CD4-positive, alpha-beta T cell treated with Interleukin-2 at 100 ng/mL for 4 hours (primary cell): ENCODE results near the gene RBM12.
"Not testable (repeated sequence)": the region's sequence is repeated elsewhere in the genome, so short reads cannot be mapped to it uniquely, and the experiment has no call there.

ENCODE experiments used
- DNase-seq: peaks from one replicate; pipeline ENCODE4 v3.0.0-alpha.2; 2020; ENCODE audit warnings: low spot score

Gene RBM12

GRCh38 chr20:35699127-35699956 lies 34.6 kb upstream of the RBM12 start, which contains the start of the genes NFS1 and ROMO1:
Gene NFS1, minus strand, starts transcription at chr20:35699352. Its CDS starts 64 bp downstream, at chr20:35699288.
Gene ROMO1, plus strand, starts transcription at chr20:35699405. Its CDS starts 228 bp downstream, at chr20:35699633.
- DNase-seq: peak; percentile 86

DNA sequence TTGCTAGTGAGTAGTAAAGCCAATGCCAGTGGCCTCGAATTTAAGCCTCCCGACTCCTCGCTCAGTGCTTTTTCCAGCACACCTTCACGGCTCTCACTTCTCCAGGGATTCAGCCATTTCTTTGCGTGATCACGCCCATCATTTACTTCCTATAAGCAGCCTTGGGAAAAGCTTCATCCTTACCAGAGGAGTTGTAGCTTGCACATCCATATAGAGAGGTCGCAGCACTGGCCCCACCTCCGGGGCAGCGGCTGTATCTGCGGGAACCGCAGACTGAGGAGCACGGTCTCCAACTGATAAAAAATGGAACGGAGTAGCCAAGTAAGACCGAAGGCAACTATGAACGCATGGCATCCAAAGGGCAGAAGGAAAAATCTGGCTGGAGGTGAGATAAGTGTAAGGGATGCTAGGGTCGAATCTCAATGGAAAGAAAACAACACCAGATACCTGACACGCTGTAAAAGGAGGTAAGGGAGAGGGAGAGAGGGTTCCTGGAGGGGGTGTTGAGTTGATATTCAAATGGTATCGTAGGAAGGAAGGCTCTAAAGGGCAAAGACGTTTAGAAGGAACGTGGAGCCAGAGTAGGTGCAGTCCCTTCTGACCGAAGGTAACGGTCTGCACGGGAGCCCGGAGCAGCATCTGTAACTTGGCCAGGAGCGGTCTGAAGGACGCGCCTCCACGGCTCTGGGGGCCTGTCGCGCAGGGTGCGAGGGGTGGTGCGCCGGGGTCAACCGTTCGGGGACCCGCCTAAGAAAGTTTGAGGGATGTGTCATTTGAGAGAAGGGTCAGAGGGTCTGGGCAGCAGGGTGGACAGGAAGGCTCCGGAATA lies 33.8 kb upstream of the RBM12 start:
- no peak for DNase-seq

DNA sequence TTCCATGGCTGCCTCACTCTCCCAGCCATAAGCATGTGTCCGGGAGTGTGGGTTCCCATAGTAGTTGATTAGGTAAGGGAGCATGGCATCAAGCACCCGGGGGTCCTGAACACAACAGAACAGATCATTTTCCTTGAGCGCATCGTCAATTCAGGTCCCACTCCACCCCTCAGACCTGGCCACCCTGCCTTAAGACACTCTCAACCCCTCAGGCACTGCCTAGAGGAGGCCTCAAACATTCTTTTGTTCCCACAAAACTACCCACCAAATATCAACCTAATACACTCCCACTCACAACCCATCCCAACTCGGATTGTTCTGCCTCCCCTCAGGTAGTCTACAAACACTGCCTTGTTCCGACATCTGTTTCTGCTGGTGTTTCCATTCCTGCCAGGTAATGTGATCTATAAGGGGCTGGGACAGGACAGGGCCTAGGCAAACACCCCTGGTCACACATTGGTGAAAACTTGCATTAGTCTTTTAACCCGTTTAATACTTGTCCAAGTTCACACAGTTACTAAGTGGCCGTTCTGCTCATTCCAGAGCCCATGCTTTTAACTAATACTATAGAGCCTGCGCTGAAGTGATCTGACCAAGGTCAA lies 33.1 kb upstream of the RBM12 start:
- DNase-seq: no peak

GRCh38 chr20:35695978-35696377 lies 31.3 kb upstream of the RBM12 start:
- no peak for DNase-seq

GRCh38 chr20:35695245-35695749 lies 30.6 kb upstream of the RBM12 start:
- DNase-seq: no peak

DNA sequence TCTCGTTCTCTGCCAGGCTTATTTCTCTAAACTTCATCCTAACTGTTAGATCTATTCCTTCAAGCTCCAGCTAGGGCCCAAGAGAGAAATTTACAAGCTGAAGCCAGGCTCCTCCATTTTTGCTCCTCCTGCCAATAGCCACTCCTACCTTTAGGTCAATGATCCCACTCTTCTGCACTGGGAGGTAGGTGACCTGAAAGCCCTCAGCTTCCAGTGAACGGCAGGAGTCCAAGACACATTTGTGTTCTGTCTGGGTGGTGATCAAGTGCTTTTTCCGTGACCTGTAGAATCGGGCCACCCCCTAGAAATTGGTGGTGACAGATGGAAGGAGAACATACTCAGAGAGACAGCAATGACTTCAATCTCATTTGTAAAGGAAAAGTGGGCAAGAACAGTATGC lies 25.6 kb upstream of the RBM12 start:
- DNase-seq: no peak

GRCh38 chr20:35686872-35687271 lies 22.2 kb upstream of the RBM12 start:
- DNase-seq: not testable (repeated sequence)

GRCh38 chr20:35685368-35685767 lies 20.7 kb upstream of the RBM12 start:
- DNase-seq: not testable (repeated sequence)

DNA sequence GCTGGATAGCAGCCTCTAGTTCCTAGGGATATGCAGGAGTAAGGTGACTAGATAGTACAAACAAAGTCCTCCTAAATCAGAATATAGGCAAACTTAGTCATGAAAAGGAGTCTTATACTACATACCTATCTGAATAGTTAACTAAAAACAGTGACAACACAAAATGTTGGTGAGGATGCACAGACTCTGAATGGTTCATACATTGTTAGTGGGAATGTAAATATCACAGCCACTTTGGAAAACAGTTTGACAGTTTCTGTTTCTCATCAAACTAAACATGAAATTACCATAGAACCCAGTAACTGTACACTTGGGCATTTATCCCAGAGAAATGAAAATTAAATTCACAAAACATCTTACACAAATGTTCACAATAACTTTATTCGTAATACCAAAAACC lies 17.3 kb upstream of the RBM12 start:
- no peak for DNase-seq

DNA sequence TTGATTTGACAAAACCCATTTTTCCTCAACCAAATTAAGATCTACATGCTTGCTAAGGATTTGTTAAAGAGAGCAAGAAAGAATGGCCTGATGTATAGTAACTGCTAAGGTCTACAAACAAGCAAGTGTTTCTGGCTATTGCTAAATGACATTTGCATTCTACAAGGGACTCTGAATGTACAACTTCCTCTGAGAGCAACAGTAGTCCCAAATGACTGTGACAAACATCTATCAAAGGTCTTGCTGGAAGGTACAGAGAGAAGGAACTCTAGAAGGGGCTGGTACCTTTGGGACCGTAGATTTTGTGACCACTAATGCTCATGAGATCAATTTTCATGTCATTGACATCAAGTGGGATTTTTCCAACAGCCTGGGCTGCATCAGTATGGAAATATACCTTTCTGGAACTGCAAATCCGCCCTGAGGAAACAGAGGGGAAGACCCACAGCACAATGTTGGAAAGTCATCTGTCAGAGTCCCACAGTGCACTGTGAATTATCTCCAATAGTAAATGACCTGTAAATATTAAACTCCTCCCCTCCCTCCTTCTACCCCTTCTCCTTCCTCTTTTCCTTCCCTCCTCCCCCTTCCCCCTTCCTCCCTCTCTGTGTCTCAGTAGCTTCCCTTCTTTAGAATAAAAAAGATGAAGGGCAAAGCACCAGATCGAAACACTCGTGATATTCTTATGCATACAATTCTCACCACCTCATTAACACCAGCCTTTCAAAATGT lies 15.9 kb upstream of the RBM12 start:
- no peak for DNase-seq

GRCh38 chr20:35674921-35675320 lies 10.2 kb upstream of the RBM12 start:
- DNase-seq: no peak

DNA sequence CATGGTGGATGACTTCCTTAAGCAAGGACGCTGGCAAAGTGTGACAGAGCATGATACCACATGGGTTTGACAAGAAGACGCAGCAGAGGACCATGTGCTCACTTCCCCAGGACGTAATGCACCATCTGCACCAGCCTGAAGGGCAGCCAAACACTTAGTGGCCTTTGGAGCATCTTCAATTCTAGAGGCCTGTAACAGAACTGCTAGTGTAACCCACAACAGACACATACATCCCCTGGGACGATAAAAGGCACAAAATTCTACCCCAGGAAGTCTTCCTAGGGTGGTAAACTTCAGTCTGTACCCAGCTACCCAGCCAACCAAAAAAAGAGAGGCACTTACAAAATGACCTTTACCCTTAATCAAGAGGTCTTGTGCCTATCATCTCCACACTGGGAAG lies 9.2 kb upstream of the RBM12 start:
- no peak for DNase-seq

GRCh38 chr20:35669681-35670080 lies 5.0 kb upstream of the RBM12 start:
- DNase-seq: no peak

DNA sequence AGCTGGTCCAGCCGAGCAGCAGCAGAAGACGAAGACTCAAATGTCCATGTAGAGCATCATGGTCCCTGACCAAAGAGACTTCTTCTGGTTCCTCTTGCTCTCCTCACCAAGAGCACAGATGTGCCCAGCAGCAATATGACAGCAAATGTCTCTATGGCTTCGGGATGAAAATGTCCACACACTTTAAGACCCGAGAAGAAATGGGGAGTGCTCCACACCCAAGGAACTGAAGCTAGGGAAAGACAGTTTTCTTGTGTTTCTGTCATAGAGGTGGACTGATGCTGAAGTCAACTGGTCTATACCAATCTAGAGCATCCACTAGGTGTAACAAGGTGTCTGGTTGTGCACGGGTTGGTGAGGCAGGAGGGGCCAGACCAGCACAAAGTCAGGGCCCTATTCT lies 4.5 kb upstream of the RBM12 start:
- no peak for DNase-seq

GRCh38 chr20:35665949-35666288 lies 1.2 kb upstream of the RBM12 start:
- no peak for DNase-seq

DNA sequence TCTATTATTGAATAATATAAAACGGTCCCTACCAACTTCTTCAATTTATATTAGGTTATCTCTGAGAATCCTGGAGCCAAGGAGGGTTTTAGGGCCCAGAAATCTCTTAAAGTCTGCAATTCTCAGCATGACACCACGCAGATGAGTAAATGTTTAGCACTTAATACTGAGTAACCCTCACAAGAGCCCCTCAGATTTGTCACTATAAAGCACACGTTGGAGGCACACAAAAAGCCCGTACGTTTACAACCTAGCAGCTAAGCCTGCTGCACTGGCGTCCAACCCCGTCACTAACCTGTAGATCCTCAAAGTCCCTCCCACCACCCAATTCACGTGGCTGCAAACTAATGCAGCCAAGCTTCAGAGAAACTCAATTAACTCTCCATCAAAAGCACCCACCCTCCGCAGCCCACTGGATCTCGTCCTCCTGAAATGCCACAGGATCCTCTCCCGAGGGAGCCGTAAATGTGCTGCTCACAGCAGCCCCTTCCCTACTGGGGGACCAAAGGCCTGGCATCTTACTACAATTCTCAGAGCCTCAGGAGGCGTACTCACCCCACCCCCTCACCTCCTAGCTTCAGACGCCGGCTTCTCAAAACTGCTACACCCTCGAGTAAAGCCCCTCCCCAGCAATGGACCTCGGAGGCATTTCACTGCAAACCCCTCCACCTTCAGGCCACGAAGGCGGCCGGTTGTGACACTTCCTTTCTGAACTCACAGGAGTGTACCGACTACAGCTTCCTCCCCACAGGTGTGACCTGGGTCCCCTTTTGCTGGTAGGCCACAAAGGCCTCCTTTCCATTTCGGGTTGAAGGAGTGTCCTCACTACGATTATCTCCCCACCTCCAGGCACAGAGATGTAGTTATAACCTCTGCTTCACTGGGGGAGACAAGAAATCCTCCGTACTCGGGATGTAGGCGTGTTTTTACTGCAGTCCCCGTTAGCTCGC lies 909 bp downstream of the RBM12 start:
- peak; percentile 62 for DNase-seq

DNA sequence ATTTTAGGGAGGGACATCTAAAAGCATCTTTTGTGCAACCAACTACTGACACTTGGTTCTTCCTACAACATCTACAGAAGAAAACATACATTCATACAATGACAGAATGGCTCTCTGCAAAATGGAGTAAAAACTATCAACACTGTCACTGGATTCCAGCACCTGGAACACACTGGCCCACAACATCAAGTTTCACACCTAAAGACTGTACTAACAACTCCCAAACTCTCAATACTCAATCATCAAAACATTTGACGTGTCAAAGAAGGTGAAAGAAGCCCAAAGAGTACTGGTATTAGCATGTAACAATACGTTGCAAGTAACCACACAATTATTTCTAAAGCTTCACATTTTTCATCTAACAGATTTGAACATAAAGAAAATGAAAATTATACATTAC lies 2.1 kb downstream of the RBM12 start:
- DNase-seq: no peak

GRCh38 chr20:35661908-35662307 lies 2.8 kb downstream of the RBM12 start:
- DNase-seq: no peak

- peak; percentile 46 for DNase-seq
Measured at GRCh38 chr20:35661053-35661452, 3.6 kb downstream of the RBM12 start.

DNA sequence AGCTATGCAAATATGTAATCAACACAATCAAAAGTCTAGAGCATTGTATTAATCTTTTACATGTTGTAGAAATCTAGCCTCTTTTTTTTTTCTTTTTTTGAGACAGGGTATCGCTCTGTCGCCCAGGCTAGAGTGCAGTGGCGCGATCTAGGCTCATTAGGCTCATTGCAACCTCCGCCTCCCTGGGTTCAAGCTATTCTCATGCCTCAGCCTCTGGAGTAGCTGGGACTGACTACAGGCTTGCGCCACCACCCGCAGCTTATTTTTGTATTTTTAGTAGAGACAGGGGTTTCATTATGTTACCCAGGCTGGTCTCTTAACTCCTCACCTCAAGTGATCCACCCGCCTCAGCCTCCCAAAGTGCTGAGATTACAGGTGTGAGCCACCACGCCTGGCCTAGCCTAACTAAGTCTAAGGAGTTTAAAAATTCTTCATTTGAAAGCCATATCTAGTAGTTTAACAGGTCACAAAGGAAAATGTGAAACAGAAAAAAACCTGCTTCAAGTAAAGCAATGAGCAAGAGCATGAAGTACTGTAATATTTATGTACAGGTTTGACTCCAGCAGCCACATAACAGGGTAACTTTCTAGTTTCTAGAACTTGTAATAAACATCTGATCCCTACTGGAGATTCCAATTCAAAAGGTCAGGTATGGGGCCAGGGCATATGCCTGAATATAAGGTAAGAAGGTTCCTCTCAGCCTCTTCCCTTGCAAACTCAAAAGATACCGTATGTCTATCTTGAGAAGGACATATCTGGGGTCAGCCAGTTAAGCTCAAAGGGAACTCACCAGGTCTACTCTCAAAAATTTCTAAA lies 4.4 kb downstream of the RBM12 start:
- DNase-seq: no peak
